ENCODE data around the gene LRP1B. TPM values are rescaled to one million over a fixed set of nuclear protein-coding genes. Genes with fewer than 3 reads are reported as not detected.

LRP1B gene
- total RNA-seq, 4 donors from 2014 or later, result 0.42 to 0.71 (median 0.65) TPM

- intact Hi-C loops (cut with DNase I), result no loop called here
- Histone ChIP-seq H3K4me1 (no peaks in the 10 kb centered on the region), H3K36me3 (no peaks in the 10 kb centered on the region), H3K4me3 (no peak overlapping the region), H3K27me3 (no peaks in the 10 kb centered on the region), H3K27ac (replicated peaks in 1 of 4) (no peak overlapping the region), H3K9me3 (no peaks in the 10 kb centered on the region)
- DNase-seq (ENCODE audit: extremely low spot score), result no peak
- TF ChIP-seq POLR2A (IDR thresholded peaks at IDR 0.05; ENCODE audit: low read depth) (no peak), POLR2AphosphoS5 (IDR thresholded peaks at IDR 0.05) (no peak), EP300 (IDR thresholded peaks at IDR 0.05) (no peak), CTCF (IDR thresholded peaks at IDR 0.05) (no peak)
These were observed 1541.1 kb downstream of the LRP1B start for GRCh38 chr2:140589696-140590095.

- no peak overlapping the region for H3K4me3 ChIP-seq
- no peak overlapping the region for H3K27ac ChIP-seq (replicated peaks in 1 of 4)
- DNase-seq (ENCODE audit: extremely low spot score), result no peak
- 87% methylated on average over 1 of the region's 1 CpG for WGBS
- no peaks in the 10 kb centered on the region for H3K9me3 ChIP-seq
- H3K4me1 ChIP-seq, result no peaks in the 10 kb centered on the region
- intact Hi-C loops (cut with DNase I), result no loop called here
- no peaks in the 10 kb centered on the region for H3K27me3 ChIP-seq
- H3K36me3 ChIP-seq, result no peaks in the 10 kb centered on the region
- TF ChIP-seq POLR2A (IDR thresholded peaks at IDR 0.05; ENCODE audit: low read depth) (no peak), EP300 (IDR thresholded peaks at IDR 0.05) (no peak)
These were observed 1541.5 kb downstream of the LRP1B start for GRCh38 chr2:140589273-140589672.

DNA sequence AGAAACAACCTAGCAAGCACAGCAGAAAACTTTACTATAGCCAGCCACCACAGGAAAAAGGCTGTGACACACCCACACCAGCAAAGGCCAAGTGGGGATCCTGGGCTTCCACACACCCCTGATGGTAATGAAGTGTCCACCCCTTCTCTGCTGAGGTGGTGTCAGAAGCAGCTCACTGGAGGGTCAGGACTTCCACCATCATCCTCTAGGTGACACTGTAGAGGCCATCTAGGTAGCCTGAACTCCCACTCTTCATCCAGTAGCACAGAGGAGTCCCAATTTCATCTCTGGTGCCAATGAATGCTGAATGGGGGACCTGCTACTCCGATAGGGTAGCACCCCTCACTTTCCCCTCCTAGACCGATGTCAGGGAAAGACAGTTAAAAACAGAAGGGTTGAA is 1544.4 kb downstream of the LRP1B start:
- no peak for DNase-seq (ENCODE audit: extremely low spot score)
- intact Hi-C loops (cut with DNase I), result no loop called here
- no peaks in the 10 kb centered on the region for H3K4me1 ChIP-seq
- TF ChIP-seq CTCF (IDR thresholded peaks at IDR 0.05), result no peak
- TF ChIP-seq EP300 (IDR thresholded peaks at IDR 0.05), result no peak
- no peak overlapping the region for H3K27ac ChIP-seq (replicated peaks in 1 of 4)
- H3K36me3 ChIP-seq, result no peaks in the 10 kb centered on the region
- H3K9me3 ChIP-seq, result no peaks in the 10 kb centered on the region
- no peaks in the 10 kb centered on the region for H3K27me3 ChIP-seq
- 84% methylated on average over 2 of the region's 2 CpGs for WGBS
- H3K4me3 ChIP-seq, result no peak overlapping the region

- intact Hi-C loops (cut with DNase I), result no loop called here
- 37% methylated on average over 2 of the region's 2 CpGs for WGBS
- Histone ChIP-seq H3K27me3 (no peaks in the 10 kb centered on the region), H3K4me1 (no peaks in the 10 kb centered on the region), H3K36me3 (no peaks in the 10 kb centered on the region), H3K27ac (replicated peaks in 1 of 4) (no peak overlapping the region), H3K9me3 (no peaks in the 10 kb centered on the region), H3K4me3 (no peak overlapping the region)
- no peak for DNase-seq (ENCODE audit: extremely low spot score)
- TF ChIP-seq CTCF (IDR thresholded peaks at IDR 0.05) (no peak), POLR2A (IDR thresholded peaks at IDR 0.05; ENCODE audit: low read depth) (no peak), EP300 (IDR thresholded peaks at IDR 0.05) (no peak), POLR2AphosphoS5 (IDR thresholded peaks at IDR 0.05) (no peak)
These were observed 1545.8 kb downstream of the LRP1B start for GRCh38 chr2:140585016-140585415.

GRCh38 chr2:140584471-140584870 is 1546.3 kb downstream of the LRP1B start:
- TF ChIP-seq CTCF (IDR thresholded peaks at IDR 0.05), result no peak
- TF ChIP-seq EP300 (IDR thresholded peaks at IDR 0.05), result no peak
- no peak for TF ChIP-seq POLR2AphosphoS5 (IDR thresholded peaks at IDR 0.05)
- TF ChIP-seq POLR2A (IDR thresholded peaks at IDR 0.05; ENCODE audit: low read depth), result no peak
- intact Hi-C loops (cut with DNase I), result no loop called here
- no peaks in the 10 kb centered on the region for H3K9me3 ChIP-seq
- DNase-seq (ENCODE audit: extremely low spot score), result no peak
- no peak overlapping the region for H3K27ac ChIP-seq (replicated peaks in 1 of 4)
- no peaks in the 10 kb centered on the region for H3K27me3 ChIP-seq
- no peaks in the 10 kb centered on the region for H3K4me1 ChIP-seq
- H3K36me3 ChIP-seq, result no peaks in the 10 kb centered on the region
- no peak overlapping the region for H3K4me3 ChIP-seq

Measured in esophagus muscularis mucosa (tissue), 4 donors.